ENCODE results near the gene TRIM45. TPM values are rescaled to one million over a fixed set of nuclear protein-coding genes. Genes with fewer than 3 reads are reported as not detected.
"Not testable (repeated sequence)": the region's sequence is repeated elsewhere in the genome, so short reads cannot be mapped to it uniquely, and the experiment has no call there.

The TRIM45 gene
- total RNA-seq, 1 donor from 2014 or later: 2.5 TPM

GRCh38 chr1:117122330-117123025, 929 bp upstream of the TRIM45 start:
- Histone ChIP-seq H3K27me3 (ENCODE audit: insufficient read depth, low read length) (no peaks in the 10 kb centered on the region), H4K20me1 (ENCODE audit: insufficient read depth, low read length) (no peaks in the 10 kb centered on the region), H3K9ac (ENCODE audit: low read length) (peak overlapping the region; percentile 99), H3K4me2 (ENCODE audit: low read length) (peak overlapping the region; percentile 92), H3K4me1 (ENCODE audit: insufficient read depth, low read length) (peaks cover 12% of the 10 kb centered on the region), H3K27ac (ENCODE audit: low read depth, low read length) (peak overlapping the region; percentile 99), H3K36me3 (ENCODE audit: insufficient read depth, low read length) (no peaks in the 10 kb centered on the region), H3K4me3 (ENCODE audit: insufficient read depth, low read depth, low read length) (peak overlapping the region; percentile 91), H3K79me2 (ENCODE audit: insufficient read depth, low read length) (no peaks in the 10 kb centered on the region), H2AFZ (ENCODE audit: low read depth, low read length) (peak overlapping the region; percentile 99), H3K9me3 (ENCODE audit: insufficient read depth, low read depth, low read length) (no peaks in the 10 kb centered on the region)
- Mint-ChIP-seq H3K4me3 (ENCODE audit: unreplicated experiment) (peak overlapping the region; percentile 88), H3K27ac (ENCODE audit: unreplicated experiment) (peak overlapping the region; percentile 93), H3K9me3 (ENCODE audit: unreplicated experiment) (no peaks in the 10 kb centered on the region), H3K27me3 (ENCODE audit: low read depth, unreplicated experiment) (peaks cover 3% of the 10 kb centered on the region), H3K36me3 (ENCODE audit: low read depth, unreplicated experiment) (peaks cover 2% of the 10 kb centered on the region), H3K4me1 (ENCODE audit: low read depth, unreplicated experiment) (peaks cover 3% of the 10 kb centered on the region)
- DNase-seq (ENCODE audit: low read depth) (no peak), FAIRE-seq (no peak)
- TF ChIP-seq EZH2 (IDR thresholded peaks at IDR 0.05; ENCODE audit: insufficient read depth, low read length): no peak
- TF ChIP-seq CTCF (IDR thresholded peaks at IDR 0.05; ENCODE audit: insufficient read depth, low read depth, low read length): no peak

DNA sequence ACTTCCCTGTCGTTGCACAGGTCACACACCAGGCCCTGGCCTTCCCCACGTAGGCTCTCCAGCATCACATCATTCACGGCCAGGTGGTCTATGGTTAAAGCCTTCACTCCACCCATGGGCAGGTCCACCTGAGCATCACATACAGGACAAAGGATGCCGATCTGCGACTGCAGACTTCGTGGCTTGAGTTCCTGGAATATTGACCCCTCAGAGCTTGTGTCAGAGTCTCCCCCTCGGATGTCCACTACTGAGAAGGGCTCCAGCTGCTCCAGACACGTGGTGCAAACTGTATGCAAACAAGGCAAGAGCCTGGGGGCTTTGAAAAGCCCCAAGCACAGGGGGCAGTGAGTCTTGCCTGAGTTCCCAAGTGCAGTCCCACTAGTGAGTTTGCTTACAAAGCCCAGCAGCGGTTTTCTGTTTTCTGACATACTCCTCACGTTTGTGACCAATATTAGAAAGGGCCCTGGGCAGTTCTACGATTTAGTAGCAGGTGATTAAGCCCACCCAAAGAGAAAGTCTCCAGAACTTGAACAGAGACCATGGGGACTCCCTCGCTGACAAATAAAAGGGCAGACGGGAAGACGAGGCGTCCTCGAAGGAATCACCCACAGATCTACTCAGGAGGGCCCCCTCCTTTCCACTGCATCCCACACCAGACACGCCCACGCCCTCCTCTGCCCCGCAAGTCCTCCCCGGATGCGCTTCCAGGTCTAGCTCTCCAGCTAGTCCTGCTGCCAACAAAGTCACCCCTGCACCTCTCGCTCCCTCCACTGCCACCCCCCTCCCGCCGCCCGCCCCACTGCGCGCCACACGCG, 568 bp downstream of the TRIM45 start:
- H3K27ac ChIP-seq (ENCODE audit: low read depth, low read length): peak overlapping the region; percentile 99
- Mint-ChIP-seq H3K4me3 (ENCODE audit: unreplicated experiment) (peak overlapping the region; percentile 88), H3K9me3 (ENCODE audit: unreplicated experiment) (no peaks in the 10 kb centered on the region), H3K27ac (ENCODE audit: unreplicated experiment) (peak overlapping the region; percentile 83), H3K27me3 (ENCODE audit: low read depth, unreplicated experiment) (no peaks in the 10 kb centered on the region), H3K36me3 (ENCODE audit: low read depth, unreplicated experiment) (peaks cover 6% of the 10 kb centered on the region), H3K4me1 (ENCODE audit: low read depth, unreplicated experiment) (peaks cover 3% of the 10 kb centered on the region)
- H3K27me3 ChIP-seq (ENCODE audit: insufficient read depth, low read length): no peaks in the 10 kb centered on the region
- no peaks in the 10 kb centered on the region for H4K20me1 ChIP-seq (ENCODE audit: insufficient read depth, low read length)
- DNase-seq (ENCODE audit: low read depth): peak; percentile 68
- no peaks in the 10 kb centered on the region for H3K9me3 ChIP-seq (ENCODE audit: insufficient read depth, low read depth, low read length)
- no peak for TF ChIP-seq CTCF (IDR thresholded peaks at IDR 0.05; ENCODE audit: insufficient read depth, low read depth, low read length)
- TF ChIP-seq EZH2 (IDR thresholded peaks at IDR 0.05; ENCODE audit: insufficient read depth, low read length): no peak
- H3K4me2 ChIP-seq (ENCODE audit: low read length): peak overlapping the region; percentile 92
- H3K36me3 ChIP-seq (ENCODE audit: insufficient read depth, low read length): no peaks in the 10 kb centered on the region
- H3K79me2 ChIP-seq (ENCODE audit: insufficient read depth, low read length): no peaks in the 10 kb centered on the region
- FAIRE-seq: no peak
- H3K4me3 ChIP-seq (ENCODE audit: insufficient read depth, low read depth, low read length): peak overlapping the region; percentile 91
- peak overlapping the region; percentile 73 for H2AFZ ChIP-seq (ENCODE audit: low read depth, low read length)
- peak overlapping the region; percentile 99 for H3K9ac ChIP-seq (ENCODE audit: low read length)
- peaks cover 12% of the 10 kb centered on the region for H3K4me1 ChIP-seq (ENCODE audit: insufficient read depth, low read length)

- not testable (repeated sequence) for H3K4me3 Mint-ChIP-seq (ENCODE audit: unreplicated experiment); H3K27me3 ChIP-seq (ENCODE audit: insufficient read depth, low read length); H3K4me1 Mint-ChIP-seq (ENCODE audit: low read depth, unreplicated experiment); H3K36me3 Mint-ChIP-seq (ENCODE audit: low read depth, unreplicated experiment); H3K9me3 ChIP-seq (ENCODE audit: insufficient read depth, low read depth, low read length); H3K27me3 Mint-ChIP-seq (ENCODE audit: low read depth, unreplicated experiment); H3K4me3 ChIP-seq (ENCODE audit: insufficient read depth, low read depth, low read length); H3K27ac Mint-ChIP-seq (ENCODE audit: unreplicated experiment); H3K79me2 ChIP-seq (ENCODE audit: insufficient read depth, low read length); H3K9ac ChIP-seq (ENCODE audit: low read length); H3K27ac ChIP-seq (ENCODE audit: low read depth, low read length); H4K20me1 ChIP-seq (ENCODE audit: insufficient read depth, low read length); H3K36me3 ChIP-seq (ENCODE audit: insufficient read depth, low read length); H2AFZ ChIP-seq (ENCODE audit: low read depth, low read length); FAIRE-seq; H3K4me2 ChIP-seq (ENCODE audit: low read length); H3K9me3 Mint-ChIP-seq (ENCODE audit: unreplicated experiment); DNase-seq (ENCODE audit: low read depth)
- H3K4me1 ChIP-seq (ENCODE audit: insufficient read depth, low read length): peaks cover 12% of the 10 kb centered on the region
These were observed 2.4 kb downstream of the TRIM45 start for GRCh38 chr1:117119144-117119543.

Data from astrocyte (in vitro differentiated cells and primary cell).